Activated CD8-positive, alpha-beta memory T cell treated with anti-CD3 and anti-CD28 coated beads for 4 hours (primary cell): ENCODE data around the gene SEC14L2.

Source experiments
- DNase-seq, 2 donors: peaks; one replicate each; pipeline ENCODE4 v3.0.0-alpha.2; 2020; ENCODE audit warnings: low read depth in 2 of 2

Gene SEC14L2

DNA sequence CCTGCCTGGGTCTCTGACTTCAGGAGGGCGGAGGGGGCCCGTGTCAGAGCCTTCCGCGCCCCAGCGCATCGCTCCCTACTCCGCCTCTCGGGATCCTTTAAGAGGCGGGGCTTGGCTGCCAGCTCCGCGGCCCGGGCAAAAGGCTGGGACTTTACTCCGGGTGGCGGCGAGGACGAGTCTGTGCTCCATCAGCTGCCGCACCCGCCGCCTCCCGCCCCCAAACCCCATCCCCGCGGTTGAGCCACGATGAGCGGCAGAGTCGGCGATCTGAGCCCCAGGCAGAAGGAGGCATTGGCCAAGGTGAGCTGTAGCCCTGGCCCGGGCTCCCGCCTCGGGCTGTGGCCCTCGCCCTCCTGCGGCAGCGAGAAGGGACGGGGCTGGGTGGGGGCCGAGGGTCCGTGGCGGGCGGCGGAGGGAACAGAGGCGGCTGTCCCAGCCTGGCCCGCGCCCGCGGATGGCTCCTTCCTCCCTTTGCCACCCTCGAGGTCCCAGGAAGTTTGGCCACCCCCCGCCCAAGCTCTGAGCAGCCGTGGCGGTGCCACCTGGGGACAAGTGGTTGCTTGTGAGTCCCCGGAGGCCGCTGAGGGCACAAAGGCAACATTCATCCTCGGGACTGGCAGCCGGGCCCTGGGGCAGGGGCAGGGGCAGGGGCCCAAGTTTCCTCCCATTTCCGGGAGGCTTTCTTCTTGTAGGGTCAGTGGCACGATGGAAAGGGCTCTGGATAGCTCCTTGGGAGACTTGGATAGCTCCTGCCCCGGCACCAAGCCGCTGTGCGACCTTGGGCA lies at the start of gene SEC14L2:
Gene SEC14L2 (plus strand): TSS at position 148 of the 785 bp plus-strand sequence. CDS start 99 bp downstream, at position 247.
- peak; percentile 12 to 30 for DNase-seq

DNA sequence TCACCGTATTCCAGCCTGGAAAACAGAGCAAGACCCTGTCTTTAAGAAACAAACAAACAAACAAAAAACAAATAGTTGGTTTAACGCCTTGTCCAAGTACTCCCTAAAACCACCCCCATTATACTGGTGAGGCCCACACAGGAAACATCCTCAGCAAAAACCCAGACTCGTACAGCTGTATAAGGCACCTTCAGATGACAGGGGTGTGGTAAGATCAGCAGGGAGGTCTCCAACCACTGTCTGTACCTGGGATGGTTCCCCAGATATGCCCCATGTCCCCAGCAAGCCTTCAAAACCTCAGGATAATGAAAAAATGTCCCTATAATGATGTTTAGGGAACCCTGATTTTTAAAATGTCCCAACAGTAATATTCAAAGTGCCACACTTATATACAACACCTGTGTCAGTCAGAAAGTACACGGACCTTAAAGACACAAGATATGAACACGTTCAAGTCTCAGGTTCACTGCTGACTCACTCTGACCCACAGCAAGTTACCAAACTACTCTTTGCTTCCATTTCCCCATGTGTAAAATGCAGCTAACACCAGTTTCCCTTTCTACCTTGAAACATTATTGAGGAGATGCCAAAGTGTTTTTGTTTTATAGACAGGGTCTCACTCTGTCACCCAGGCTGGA lies 49.4 kb upstream of the SEC14L2 start:
- DNase-seq, result no peak

DNA sequence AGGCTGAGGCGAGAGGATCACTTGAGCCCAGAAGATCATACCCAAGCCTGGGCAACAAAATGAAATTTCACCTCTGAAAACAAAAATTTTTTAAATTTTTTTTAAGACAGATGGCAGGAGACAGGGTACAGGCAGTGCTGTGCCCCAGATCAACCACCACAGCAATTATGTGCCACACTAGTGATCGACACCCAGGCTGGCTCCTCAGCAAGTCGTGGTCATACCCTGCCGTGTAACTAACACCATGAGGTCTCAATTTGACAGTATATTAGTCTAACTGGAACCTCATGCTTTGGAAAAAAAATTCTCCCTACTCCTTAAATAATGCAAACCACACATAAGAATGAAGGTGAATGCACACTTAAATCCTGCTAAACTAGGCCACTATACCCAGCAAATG lies 48.4 kb upstream of the SEC14L2 start:
- DNase-seq, result no peak

DNA sequence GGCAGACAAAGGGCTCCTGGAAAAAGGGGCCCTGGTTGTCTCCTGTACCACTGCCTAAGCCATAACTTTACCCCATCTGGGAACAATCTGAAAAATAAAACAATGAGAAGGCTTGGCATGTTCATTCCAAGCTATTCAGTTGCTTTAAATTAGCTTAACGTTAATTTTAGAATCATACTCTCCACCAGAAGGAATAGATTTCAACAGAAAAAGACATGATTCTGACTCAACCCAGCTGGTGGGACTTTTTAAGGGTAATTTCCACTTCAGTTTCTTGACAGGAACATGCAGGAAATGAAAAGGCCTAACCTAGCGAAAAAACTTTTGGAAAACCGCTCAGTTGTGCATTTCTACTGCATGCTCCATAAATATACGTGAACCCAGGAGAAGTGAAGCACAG lies 48.0 kb upstream of the SEC14L2 start:
- no peak for DNase-seq

DNA sequence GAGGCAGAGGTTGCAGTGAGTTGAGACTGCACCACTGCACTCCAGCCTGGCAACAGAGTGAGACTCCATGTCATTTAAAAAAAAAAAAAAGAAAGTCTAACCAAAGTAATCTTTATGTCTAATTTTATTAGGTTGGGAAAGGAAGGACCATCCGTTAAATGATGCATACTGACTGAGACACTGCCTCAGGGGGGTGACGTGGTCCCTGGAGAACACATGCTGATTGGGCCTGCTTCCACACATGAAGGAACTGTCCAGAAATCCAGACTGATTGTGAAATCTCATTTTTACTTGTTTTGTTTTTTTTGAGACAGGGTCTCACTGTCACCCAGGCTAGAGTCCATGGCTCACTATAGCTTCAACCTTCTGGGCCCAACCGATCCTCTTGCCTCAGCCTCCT lies 45.6 kb upstream of the SEC14L2 start:
- DNase-seq, result no peak

DNA sequence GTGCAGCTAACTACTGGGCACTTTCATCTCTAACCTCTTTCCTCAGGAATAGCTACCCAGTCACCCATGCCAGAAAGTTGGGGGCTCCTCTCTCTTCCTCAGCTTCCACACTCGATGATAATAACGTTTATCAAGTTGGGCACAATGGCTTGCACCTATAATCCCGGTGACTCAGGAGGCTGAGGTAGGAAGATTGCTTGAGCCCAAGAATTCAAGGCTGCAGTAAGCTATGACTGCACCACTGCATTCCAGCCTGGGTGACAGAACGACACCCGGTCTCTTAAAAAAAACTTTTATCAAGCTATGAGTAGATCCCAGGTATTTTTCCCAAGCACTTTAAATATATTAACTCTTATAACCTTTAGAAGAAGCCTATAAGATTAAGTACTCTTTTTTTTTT lies 42.2 kb upstream of the SEC14L2 start:
- DNase-seq, result no peak

DNA sequence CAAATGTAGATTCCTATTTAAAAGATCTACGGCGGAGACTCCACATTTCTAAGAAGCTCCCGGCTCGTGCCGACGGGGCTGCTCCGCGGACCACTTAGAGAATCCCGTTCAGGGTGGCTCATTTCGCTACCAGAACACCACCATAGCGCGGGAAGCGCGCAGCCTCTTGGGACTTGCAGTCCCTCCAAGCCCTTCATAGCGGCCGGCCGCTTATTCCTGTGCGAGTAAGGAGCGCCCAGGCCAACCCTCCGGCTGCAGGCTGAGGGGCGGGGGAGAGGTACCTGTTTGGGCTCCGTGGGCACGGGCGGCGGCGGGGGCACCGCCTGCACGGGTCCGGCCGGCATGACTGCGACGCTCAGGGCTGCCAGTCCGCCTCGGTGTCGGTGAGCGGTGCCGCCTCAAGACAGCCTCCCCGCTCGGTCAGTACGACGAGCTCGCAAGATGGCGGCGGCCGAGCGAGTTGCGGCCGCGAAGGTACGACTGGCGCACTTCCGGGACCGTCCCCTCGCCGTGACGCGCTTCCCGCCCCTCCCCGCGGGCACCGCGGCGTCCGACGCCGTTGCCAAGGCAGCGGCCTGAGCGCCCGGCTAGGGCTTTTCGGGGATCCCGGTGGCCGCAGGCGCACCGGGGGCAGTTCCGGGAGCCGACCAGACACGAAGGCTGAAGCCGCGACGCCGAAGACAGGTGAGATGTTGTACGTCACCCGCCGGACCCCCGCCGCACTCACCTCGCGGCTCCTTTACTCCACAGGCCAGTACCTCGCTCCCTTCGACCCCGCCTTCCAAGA lies 40.2 kb upstream of the SEC14L2 start, which contains the start of the genes CCDC157 and SF3A1:
Gene CCDC157 (plus strand): TSS at position 559 of the 787 bp plus-strand sequence. CDS start 8,994 bp downstream, outside the sequence.
Gene SF3A1 (minus strand): TSS at position 446 of the 787 bp plus-strand sequence. CDS start 102 bp downstream, at position 344.
- peak; percentile 68 to 70 for DNase-seq

DNA sequence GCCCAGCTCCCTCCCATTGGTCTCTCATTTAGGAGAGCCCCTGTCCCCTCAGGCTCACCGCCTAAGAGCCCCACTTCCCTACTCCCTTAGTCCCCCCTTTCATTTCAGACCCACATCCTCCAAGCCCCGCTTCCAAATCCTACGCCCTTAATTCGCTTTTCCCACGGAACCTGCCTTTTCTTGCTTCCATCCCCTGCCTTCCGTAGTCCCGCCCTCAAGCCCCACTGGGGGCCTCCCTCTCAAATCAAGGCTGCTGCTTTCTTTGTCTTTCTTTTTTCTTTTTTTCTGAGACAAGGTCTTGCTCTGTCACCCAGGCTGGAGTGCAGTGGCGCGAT lies 39.6 kb upstream of the SEC14L2 start:
- no peak for DNase-seq

DNA sequence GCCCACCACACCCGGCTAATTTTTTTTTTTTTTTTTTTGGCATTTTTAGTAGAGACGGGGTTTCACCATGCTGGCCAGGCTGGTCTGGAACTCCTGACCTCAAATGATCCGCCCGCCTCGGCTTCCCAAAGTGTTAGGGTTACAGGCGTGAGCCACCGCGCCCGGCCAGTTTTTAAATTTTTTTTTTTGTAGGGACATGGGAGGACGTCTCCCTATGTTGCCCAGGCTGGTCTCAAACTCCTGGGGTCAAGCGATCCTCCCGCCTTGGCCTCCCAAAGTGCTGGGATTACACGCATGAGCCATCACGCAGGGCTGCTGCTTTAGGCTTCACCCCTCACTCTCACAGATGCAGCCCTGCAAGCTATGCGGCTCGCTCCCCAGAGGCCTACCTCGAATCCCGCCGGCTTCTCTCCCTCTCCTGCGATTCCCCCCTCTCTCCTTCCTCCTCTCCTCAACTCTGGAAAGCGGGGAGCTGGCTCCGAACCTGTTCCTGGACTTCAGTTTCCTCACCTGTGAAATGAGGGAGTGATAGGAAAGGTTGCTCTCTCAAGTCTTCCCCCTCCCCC lies 39.1 kb upstream of the SEC14L2 start:
- DNase-seq, result no peak

DNA sequence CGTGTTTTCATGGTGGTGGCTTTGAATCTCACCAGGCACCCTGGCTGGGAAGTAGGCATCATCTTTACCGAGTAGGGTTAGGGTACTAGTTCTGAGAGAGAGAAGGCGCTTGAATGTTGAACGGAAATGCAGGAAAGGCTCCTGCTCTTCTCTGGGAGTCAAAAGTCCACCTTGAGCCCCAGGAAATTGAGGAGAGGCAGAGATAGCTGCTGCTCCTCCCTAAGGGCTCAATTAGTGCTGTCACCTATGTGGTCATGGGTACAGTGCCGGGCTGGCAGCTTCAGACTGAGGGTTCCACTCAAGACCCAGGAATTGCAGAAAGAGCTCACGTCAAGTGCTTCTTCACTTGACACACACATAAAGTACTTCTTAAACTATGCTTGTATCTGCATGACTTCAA lies 38.3 kb upstream of the SEC14L2 start:
- no peak for DNase-seq

DNA sequence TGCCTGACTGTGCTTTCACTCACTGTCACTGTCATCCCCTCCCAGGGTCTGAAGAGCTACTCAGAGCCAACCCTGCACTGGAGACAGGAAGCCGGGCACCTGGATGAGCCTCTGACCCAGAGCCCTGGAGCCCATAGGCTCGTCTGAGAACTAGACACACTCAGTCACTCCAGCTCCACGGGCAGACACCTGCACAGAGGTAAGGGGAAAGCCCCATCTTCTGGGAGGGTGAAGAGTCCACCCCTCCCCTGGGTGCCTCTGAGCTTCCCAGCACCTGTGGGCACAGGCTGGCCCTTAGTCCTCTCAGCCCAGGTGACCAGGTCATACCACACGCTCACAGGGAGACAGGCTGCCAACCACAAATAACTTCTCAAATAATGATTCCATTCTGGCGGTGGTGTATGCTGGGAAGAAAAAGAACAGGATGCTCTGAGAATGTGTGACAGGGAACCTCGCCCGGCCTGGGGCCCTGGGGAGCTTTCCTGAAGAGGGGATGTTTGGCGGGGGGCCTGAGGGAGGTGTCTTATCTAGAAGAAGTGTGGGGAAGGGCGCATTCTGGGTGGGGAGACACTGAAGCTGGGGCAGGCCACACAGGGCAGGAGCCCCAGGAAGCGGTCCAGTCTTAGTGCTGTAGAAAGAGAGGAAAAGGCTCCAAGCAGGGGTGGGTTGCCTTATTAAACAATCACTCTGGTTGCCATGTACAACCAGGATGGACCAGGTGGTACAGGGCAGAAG lies 34.7 kb upstream of the SEC14L2 start:
- no peak for DNase-seq

DNA sequence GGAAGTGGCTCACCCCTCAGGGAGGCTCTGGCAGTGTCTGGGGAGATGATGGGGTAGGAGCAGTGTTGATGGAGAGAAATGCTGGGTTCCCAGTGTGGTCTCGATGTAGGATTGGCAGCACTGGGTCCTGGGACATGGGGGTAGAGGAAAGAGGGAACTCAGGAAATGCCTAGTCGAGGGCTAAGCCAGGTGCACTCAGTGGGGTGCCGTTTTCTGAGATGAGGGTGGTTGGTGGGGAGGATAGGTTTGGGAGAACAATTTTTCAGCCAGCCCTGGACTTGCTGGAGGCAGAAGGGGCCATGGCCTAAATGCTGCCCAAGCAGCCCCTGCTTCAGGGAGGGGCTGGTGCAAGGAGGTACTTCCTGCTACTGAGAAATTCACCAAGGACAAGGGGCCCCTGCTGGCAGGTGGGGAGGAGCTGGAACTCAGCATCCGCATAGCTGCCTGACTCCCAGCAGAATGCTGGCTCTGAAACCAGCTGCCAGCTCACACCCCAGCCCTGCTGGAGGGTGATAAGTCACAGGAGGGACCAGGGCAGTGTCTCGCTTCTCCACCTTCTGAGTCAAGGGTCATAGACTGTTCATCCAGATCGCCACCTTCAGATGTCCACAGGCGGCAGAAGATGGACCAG lies 34.1 kb upstream of the SEC14L2 start:
- DNase-seq, result no peak

DNA sequence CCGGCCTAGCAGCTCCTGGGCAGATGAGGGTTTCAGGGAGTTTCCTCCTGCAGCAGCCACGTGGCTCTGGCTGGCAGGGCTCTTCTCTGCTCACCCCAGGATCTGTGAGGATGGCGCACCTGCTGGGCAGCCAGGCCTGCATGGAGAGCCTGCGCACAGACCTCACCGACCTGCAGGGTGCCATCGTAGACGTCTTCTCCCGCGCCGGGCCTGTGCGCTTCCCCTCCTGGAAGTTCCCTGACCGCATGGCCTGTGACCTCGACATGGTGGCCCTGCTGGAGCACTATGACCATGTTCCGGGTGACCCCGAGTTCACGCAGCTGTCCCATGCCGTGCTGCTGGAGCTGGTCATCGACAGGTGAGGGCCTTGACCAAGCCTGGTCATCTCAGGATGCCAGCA lies 30.9 kb upstream of the SEC14L2 start:
- no peak for DNase-seq

DNA sequence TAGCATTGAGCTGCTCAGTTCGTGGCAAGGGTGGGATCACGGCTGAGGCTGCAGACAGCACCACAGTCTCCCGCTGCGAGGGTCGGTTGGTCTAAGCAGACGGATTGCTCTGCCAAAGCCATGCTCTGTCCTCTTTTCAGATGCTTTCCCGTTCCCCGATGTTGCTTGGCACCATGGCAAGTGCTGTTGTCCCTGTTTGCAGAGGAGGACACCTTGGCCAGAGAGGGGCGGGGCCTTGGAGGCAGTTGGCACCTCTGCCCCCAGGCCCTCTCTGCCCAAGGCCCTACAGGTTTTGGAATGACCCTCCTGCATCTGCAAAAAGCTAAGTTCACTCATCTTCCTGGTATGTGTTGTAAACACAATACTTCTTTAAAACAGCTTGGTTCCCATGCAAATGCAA lies 28.4 kb upstream of the SEC14L2 start:
- DNase-seq, result no peak

DNA sequence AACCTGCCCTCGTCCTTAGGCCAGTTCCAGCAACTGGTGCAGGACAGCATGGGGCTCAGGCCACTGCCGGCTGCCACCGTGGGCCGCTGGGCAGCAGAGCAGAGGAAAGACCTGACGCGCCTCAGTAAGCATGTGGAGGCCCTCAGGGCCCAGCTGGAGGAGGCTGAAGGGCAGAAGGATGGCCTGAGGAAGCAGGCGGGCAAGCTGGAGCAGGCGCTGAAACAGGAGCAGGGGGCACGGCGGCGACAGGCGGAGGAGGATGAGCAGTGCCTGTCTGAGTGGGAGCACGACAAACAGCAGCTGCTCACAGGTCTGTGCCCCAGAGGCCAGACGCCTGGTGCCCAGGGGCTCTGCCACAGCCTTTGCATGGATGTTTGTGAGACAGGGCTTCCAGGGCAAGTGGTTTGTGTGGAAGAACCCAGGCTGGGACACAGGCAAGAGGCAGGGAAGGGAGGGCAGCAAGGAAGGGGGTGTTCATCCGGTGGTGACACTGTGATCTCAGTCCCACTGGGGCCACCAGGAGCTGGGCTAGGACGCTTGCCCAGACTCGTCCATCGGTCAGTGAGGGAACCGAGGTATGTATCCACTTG lies 26.1 kb upstream of the SEC14L2 start:
- no peak for DNase-seq

DNA sequence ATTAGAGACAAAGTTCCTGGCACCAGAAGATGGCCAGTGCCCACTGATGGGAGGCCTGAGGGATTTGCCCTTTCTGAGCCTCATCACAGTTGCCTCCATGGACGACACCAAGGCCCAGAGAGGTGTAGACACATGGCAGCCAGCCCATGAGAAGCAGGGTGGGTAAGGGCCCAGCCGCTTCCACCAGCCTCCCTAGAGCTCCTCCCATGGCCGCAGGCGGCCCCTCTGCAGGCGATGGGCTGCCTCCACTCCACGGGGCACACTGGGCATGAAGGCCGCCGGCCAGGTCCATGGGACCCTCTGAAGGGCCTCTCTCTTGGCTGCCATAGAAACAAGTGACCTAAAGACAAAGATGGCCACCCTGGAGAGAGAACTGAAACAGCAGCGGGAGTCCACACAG lies 25.5 kb upstream of the SEC14L2 start:
- no peak for DNase-seq

DNA sequence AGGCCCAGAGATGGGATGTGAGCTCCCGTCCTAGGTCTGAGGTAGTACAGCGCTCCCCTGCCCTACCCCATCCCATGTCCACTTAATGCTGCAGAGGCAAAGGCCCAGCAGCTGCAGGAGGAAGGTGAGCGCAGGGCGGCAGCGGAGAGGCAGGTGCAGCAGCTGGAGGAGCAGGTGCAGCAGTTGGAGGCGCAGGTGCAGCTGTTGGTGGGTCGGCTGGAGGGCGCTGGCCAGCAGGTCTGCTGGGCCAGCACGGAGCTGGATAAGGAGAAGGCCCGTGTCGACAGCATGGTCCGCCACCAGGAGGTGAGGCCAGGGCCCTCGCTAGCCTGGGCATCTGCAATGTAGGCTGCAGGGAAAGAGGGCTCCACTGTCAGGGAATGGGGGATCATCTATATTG lies 24.8 kb upstream of the SEC14L2 start:
- no peak for DNase-seq

DNA sequence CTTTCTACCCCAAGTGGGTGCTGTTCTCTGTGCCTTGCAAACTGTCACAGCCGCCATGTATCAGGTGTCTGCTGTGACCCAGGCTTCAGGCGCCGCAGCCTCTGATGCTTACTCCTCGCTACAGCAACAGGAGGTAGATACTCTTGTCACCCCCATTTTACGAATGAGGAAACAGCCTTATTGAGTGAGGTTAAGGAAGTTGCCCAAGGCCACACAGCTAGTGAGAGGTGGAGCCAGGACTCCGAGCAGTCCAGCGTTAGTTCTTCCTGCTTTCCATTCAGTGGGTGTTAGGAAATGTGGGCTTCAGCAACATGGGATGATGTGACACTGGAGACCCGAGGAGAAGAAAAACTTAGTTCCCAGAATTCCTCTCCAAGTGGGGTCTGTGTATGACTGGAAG lies 23.9 kb upstream of the SEC14L2 start:
- no peak for DNase-seq

DNA sequence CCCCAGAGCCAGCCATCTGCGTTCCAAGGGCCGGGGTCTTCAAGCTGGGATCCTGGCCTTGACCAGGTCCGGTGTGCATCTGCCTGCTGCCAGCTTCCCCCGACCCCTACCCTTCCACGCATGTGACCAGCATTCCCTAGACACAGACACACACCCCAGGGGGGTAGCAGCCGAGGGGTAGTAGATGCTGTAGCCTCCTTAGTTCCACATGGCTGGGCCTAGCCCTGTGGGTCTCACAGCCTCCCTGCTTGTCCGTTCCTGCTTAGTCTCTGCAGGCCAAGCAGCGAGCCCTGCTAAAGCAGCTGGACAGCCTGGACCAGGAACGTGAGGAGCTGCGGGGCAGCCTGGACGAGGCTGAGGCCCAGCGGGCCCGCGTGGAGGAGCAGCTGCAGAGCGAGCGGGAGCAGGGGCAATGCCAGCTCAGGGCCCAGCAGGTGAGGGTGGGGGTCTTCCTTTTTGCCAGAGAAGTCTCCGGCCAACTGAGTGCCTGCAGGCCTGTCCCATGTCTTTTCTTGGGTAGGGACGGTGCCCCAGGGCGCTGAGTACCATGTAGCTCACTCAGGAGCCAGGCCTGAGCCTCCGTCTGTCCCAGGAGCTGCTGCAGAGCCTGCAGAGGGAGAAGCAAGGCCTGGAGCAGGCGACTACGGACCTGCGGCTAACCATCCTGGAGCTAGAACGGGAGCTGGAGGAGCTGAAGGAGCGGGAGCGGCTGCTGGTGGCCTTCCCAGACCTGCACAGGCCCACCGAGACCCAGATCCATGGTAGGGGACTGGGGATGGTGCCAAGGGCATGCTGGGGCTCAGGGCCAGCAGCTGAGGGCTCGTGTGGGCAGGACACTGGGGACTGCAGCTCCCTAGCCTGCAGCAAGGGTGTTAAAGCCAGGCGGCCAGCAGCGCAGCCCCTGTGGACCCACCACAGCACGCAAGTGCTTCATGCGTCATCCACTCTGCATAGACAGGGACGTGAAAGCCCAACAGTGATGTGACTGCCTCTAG lies 23.2 kb upstream of the SEC14L2 start:
- DNase-seq, result no peak
